NK-92 (cell line): ENCODE results near the gene CAD.
"Not testable (repeated sequence)": the region's sequence is repeated elsewhere in the genome, so short reads cannot be mapped to it uniquely, and the experiment has no call there.

Experiments
- DNase-seq: peaks from one replicate; lab custom pipeline; 2025; ENCODE audit not compliant: unreplicated experiment; lab: John Stamatoyannopoulos, UW

The CAD gene

DNA sequence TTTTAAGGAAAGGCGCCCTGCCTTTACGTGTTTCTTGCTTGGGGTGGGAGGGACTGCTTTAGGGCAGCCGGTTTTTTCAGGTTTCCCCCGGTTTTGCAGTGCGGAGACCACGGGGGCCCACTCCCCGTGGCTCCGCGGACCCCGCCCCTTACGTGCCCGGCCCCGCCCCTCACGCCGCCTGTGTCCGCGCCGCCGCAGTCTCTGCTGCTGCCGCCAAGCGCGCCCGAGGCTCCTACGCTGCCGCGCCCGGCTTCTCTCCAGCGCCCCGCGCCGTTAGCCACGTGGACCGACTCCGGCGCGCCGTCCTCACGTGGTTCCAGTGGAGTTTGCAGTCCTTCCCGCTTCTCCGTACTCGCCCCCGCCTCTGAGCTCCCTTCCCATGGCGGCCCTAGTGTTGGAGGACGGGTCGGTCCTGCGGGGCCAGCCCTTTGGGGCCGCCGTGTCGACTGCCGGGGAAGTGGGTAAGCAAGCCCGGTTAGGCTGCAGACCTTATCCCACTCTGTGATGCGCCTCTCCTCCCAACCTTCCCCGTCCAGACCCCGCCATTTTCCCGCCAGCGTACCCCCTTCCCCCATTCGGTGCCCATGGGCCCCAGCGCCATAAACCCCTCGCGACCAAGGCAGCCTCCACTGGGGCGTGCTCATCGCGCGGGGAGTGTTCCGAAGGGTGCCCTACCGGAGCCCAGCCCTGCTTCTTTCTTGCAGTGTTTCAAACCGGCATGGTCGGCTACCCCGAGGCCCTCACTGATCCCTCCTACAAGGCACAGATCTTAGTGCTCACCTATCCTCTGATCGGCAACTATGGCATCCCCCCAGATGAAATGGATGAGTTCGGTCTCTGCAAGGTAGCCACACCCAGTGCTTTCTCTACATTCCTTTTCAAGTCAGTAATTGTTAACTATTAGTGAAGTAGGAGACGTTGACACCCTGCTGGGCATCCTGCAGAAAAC, at the start of gene CAD:
Gene CAD (plus strand): TSS at position 197 of the 949 bp plus-strand sequence. CDS start 183 bp downstream, at position 380.
- no peak for DNase-seq

DNA sequence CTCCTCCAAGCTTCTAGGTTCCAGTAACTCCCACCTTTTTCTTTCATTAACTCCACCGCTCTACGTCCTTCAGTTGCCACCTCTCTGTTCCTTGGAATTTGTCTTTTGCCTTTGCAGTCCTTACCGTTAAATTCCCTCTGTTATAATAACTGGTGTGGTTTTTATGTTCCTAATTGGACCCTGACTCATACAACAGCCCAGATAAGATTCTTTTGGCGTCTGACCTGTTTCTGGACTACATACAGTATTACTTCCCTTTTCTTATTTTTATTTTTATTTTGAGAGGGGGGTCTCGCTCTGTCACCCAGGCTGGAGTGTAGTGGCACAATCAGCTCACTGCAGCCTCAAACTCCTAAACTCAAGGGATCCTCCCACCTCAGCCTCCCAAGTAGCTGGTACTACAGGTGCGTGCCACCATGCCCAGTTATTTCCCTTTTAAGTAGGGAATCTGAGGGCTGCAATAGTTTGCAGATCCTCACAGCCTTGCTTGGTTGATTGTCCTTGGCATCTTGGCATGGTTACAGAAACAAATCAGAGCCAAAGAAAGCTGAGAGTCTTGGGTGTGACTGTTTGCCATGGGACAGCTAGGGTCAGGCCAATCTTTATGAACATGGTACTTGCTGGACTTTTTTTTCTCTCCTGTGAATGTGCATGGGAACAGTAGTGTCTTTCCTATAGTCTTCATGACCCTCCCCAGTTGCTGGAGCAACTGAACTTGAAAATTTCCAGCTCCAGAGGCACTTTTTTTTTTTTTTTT, 46.4 kb upstream of the CAD start:
- DNase-seq = no peak

DNA sequence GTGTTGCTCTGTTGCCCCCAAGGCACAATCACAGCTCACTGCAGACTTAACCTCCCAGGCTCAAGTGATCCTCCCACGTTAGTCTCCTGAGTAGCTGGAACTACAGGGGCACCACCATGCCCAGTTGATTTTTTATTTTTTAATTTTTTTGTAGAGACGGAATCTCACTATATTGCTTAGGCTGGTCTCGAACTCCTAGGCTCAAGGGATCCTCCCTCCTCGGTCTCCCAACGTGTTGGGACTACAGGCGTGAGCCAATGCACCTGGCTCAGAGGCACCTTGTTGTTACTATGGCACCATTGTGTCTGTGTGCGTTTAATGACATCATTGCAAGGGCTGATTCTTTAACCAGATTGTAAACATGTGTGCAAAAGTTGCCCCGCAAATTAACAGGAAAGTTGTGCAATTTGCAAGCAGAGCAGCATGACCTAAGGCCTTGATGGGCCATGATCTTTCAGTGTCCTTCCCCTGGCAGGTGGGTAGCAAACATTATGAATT, 45.8 kb upstream of the CAD start:
- DNase-seq = no peak

DNA sequence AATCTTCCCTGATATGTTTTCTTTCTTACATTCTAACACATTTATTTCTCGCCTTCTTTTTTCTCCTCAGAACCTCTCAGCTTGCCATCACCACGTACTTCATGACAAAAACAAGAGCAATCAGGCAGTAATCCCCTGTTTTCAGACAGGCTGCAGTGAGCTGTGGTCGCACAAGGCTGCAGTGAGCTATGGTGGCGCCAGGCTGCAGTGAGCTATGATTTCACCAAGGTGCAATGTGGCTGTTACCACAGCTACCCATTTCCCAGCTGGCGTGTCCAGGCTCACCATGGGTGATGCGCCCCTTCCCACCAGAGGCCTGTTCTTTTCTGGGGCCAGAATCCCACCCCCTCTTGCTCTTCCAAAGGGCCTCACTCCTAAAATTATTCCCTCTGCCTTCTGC, 42.5 kb upstream of the CAD start:
- DNase-seq = no peak

DNA sequence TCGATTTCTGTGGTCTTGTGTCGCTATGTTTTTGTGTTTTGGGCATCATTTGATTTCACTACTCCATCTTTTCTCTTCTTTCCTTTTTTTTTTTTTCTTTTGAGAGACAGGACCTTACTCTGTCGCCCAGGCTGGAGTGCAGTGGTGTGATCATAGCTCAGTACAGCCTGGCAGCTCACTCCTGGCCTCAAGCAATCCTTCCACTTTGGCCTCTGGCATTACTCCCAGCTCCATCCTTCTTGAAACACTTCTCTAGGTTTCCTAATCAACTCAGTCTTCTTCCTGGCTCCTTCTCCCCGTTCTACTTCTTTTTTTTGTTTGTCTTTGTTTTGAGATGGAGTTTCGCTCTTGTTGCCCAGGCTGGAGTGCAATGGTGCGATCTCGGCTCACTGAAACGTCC, 41.8 kb upstream of the CAD start:
- no peak for DNase-seq

DNA sequence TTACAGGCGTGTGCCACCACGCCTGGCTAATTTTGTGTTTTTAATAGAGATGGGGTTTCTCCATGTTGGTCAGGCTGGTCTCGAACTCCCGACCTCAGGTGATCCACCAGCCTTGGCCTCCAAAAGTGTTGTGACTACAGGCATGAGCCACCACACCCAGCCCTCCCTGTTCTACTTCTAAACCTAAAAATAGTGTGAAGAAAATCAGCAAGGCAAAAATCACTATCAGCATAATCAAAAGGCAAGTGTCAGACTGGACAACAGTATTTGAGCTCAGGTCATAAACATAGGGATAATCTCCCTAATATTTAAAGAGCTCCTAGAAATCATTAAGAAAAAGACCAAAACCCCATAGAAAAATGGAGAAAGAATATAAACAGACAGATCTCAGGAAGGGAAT, 41.4 kb upstream of the CAD start:
- not testable (repeated sequence) for DNase-seq

DNA sequence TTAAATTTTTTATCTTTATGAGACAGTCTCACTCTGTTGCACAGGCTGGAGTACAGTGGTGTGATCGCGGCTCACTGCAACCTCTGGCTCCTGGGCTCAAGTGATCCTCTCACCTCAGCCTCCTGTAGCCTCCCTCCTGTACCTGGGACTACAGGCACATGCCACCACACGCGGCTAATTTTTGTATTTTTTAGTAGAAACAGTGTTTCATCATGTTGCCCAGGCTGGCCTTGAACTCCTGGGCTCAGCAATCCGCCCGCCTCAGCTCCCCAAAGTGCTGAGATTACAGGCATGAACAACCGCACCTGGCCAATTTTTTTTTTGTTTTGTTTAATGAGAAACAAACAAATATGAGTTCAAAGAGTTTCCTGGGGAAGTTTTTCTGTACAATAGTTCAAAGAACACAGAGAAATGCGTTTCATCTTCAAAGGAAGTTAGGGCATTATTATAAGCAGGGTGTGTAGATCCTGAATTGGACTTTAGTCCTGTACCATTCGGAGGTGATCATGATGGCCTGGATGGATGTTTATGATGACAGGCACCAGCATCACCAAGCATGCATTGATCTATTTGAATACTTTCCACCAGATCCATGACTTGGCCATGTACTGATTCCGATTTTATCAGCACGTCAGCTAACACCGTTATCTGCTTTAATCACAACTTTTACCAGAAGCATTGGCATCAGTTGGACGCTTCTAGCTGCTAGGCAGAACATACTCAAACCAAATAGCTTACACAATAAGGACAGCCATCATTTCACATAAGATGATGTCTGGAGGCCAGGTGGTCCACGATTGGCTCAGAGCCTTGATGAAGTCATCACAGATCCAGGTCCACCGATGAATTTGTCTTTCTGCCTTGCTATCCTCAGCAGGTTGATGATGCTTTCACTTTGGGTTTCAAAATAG, 39.5 kb upstream of the CAD start:
- DNase-seq = no peak

DNA sequence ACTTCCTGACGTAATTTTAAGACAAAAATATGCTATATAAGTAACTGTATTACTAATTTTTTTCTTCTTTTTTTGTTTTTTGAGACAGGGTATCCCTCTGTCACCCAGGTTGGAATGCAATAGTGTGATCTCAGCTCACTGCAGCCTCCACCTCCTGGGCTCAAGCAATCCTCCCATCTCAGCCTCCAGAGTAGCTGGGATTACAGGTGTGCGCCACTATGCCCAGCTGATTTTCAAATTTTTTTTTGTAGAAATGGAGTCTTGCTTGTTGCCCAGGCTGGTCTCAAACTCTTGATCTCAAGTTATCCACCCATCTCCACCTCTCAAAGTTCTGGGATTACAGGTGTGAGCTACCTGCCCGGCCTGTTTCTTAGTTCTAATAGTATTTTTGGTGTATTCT, 38.7 kb upstream of the CAD start:
- DNase-seq = no peak

DNA sequence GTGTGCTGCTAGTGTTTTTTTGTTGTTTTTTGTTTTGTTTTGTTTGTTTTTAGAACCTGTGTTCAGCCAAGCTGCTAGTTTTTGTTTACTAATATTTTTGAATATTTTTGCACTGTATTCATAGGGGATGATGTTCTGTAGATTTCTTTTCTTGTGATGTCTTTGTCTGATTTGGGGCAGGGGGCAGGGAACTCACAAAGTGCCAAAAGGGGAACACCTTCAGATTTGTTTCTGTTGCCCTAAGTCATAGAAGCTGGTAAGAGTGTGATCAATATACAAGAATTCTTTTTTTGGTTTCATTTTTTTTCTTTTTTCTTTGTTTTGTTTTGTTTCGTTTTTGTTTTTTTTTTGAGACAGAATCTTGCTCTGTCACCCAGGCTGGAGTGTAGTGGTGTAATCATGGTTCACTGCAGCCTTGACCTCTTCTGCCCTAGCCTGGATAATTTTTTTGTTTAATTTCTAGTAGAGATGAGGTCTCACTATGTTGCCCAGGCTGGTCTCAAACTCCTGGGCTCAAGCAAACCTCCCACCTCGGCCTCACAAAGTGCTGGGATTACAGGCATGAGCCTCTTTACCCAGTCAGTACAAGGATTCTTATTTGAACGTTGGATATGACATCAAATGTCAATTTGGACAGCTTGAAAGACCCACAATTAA, 37.7 kb upstream of the CAD start:
- DNase-seq = no peak

DNA sequence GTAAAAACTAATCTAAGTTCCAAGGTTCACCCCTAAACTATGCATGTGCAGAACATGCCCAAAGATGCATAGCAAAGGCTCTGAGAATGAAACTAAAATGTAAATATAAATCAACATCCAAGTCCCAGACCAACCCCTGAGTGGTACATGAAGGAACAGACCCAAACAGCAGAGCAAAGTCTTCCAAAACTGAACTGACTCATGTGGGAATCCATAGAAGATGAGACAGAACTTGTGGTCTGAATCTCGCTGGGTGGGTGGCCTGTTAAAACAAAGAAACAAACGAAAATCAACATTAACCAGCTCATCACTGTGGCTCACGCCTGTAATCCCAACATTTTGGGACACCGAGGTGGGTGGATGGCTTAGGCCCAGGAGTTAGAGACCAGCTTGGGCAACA, 34.8 kb upstream of the CAD start:
- no peak for DNase-seq

DNA sequence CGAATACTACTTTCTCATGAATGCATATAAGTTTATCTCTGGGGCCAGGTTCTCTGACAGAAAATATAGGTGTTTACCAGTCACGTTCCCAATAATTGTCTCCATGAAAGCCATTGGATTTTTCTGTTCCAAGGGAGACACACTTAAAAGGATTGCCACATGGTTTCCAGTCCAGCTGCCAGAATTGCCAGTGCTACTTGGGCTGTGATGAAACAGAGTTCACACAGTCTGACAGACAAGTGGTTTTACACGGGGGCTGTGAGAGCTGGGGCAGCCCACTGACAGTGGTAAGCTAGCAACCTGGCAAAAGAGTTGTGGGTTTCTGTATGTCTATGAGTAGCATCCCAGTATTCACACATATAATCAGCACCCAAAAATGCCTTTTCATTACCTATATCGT, 33.1 kb upstream of the CAD start:
- DNase-seq = no peak

DNA sequence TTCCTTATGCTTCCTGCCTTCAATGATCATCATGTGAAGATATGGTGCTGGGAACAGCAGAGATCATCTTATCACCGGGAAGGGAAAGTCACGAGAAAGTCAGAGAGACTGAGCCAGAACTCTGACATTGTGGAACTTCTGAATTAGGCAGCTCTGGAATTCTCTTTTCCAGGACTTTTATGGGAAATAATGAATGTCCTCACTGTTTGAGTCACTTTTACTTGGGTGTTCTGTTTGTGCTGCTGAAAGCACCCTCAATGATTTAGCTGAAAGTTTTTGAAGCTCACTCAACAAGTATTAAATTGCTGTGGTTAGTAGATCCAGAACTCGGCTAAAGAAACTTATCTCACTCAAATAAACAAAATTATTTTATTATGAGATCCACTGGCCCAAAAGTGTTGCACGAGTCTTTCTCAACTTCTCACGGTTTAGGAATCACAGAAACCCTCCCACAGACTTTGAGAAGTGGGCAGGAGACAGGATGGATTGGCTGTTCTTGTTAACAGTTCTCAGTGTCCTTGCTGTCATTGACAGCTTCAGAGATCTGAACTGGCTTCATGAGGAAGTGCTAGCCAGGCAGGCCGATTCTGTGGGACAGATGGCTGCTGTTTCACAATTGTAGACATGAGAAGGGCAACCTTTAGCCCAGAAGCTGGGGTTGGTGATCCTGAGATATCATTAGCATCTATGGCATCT, 31.7 kb upstream of the CAD start:
- DNase-seq = no peak

DNA sequence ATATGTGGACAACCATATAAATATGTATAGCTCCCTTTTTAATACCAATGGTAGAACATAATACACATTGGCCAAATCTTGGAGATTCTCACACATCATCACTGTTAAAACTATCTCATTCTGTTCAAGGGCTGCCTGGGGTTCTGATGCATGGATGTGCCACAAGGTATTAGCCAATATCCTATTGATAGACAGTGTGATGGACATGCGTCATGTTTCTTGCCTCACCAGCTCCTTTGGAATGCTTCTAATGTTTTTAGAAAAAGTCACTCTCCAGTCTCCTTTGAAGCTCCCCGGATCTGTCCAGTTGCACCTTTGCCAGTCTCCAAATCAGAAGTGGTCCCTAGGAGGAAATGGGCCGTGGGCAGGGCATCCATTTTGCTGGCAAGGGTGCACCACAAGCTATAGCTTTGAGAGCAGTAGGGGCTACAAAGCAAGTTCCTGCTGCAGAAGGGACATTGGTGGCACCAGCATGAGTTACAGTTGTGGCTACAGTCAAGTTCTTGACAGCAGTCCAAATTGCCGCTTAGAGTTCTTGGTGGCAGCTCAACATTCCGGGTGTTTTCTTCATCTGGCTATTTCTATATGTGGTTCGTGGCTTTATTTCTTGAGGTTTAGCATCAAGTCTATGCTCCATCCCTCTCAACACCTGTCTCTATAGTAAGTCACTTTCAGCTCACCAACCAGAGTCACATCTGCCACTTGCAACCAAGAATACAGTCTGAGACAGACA, 30.4 kb upstream of the CAD start:
- no peak for DNase-seq

DNA sequence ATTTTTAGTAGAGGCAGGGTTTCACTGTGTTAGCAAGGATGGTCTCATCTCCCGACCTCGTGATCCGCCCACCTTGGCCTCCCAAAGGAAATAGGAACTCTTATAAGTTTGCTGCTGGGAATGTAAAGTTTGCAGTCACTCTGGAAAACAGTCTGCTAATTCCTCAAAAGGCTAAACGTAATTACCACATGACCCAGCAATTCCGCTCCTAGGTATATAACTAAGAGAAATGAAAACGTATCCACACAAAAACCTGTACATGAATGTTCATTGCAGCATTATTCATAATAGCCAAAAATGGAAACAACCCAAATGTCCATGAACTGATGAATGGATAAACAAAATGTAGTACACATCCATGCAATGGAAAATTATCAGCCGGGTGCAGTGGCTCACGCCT, 27.2 kb upstream of the CAD start:
- no peak for DNase-seq

DNA sequence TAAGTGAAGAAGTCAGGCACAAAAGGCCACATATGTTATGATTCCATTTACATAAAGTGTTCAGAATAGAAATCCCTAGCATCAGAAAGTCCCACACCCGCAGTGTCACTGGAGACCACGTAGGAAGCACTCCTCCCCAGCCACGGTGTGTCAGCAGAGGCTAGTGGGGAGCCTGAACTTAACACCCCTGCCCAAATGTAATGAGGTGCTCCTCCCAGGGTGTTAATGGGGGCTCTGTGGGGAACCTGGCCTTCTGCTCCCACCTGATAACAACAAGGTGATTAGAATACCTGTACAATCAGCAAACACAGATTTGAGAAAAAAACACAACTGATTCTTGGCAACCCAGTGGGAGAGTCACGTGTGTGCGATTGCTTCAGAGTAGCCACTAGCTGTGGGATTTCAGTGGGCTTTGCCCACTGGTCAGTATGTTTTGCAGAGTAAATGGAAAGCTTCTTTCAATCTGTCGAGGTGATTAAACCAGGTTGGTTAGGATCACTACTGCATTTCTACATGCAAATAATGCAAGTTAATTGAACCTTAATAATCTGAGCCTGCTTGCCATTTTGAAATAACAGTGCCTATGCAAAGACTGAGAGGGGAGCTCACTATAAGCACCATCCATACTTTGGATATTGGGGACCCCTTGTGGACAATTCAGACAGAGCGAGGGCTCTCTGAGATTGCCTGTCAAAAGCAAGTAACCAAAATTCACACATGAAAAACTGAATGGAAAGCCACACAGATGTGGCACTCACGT, 25.9 kb upstream of the CAD start:
- DNase-seq = no peak

DNA sequence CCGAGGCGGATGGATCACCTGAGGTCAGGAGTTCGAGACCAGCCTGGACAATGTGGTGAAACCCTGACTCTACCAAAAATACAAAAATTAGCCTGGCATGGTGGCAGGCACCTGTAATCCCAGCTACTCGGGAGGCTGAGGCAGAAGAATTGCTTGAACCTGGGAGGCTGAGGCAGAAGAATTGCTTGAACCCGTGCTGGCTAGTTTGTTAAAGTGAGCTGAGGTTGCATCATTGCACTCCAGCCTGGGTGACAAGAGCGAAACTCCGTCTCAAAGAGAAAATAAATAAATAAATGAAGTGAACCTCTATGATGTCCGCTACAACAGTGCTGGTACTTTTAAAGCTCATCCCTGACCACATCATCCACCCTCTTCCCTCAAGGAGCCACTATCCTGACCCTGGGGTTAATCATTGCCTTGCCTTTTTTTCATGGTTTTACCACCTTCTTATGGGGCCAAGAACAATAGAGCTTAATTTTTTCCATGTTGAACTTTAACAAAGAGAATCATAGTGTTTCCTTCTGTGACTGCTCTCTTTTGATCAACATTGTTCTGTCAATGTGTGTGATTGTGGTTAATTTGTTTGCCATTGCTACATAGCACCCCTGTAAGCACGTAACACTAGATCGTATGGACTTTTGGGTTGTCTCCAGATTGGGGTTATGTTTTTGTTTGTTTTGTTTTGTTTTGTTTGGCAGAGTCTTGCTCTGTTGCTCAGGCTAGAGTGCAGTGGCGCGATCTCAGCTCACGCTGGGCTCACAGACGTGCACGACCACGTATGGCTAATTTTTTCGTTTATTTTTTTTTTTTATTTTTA, 22.4 kb upstream of the CAD start:
- no peak for DNase-seq

DNA sequence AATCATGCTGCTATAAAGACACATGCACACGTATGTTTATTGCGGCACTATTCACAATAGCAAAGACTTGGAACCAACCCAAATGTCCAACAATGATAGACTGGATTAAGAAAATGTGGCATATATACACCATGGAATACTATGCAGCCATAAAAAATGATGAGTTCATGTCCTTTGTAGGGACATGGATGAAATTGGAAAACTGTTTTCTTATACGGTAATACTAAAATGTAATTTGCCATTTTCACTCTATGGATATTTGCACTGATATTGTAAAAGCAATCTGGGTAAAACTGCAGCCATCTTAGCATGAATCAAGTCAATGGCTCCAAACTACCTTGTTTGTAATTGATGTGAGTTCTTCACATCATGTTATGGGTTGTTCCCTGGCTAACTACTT, 21.4 kb upstream of the CAD start:
- DNase-seq = not testable (repeated sequence)

DNA sequence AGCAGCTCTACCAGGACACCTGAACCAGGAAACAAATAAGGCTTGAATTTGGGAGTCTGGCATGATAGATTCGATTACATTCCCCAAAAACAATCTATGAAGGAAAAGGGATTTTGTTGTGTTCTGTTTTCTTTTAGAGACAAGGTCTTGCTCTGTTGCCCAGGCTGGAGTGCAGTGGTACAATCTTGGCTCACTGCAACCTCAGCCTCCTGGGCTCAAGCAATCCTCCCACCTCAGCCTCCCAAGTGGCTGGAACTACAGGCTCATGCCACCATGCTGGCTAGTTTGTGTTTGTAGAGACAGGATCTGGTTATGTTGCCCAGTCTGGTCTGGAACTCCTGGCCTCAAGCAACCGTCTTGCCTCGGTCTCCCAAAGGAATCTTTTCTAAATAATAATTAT, 19.1 kb upstream of the CAD start:
- DNase-seq = not testable (repeated sequence)
